ENCODE results near the gene ICE2.

The ICE2 gene

DNA sequence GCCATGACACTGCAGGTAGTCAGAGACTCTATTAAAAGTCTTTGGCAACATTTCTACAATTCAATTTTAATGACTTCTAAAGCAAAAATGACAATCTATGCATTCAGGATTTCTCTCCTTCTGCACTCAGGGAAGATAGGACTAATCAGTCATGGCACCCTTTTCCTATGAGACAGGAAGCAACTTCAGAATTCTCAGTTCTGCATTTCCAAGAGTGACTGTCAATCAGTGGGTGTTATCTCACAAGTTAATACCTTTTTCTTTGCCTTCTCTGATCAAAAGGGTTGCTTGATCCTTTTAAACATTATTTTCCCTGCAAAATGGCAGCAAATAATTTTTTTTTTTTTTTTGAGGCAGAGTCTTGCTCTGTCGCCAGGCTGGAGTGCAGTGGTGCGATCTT lies 7.8 kb upstream of the ICE2 start:
- DNase-seq: no peak

GRCh38 chr15:60485365-60486055 lies 6.6 kb upstream of the ICE2 start:
- DNase-seq: no peak

- DNase-seq: no peak
Measured at GRCh38 chr15:60483042-60483441, 4.1 kb upstream of the ICE2 start.

GRCh38 chr15:60480888-60481287 lies 1.9 kb upstream of the ICE2 start:
- DNase-seq: no peak

DNA sequence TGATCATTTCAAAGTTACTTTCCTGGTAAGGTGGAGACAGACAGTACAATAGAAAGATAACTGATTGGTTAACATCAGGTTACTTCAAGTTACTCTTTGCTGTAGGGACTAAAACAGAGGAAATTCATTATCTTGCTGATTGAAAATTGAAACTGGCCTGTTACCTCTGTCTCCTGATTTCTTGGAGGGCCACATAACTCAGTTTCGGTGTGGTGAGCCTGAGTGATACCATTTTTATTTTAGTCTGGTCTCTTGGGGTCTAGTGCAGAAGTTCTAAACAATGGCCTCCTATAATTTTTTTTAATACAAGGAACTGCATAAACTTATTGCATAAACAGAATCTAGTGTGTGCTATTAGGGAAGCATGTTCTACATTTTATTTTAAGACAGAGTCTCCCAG lies 1.2 kb upstream of the ICE2 start:
- no peak for DNase-seq

DNA sequence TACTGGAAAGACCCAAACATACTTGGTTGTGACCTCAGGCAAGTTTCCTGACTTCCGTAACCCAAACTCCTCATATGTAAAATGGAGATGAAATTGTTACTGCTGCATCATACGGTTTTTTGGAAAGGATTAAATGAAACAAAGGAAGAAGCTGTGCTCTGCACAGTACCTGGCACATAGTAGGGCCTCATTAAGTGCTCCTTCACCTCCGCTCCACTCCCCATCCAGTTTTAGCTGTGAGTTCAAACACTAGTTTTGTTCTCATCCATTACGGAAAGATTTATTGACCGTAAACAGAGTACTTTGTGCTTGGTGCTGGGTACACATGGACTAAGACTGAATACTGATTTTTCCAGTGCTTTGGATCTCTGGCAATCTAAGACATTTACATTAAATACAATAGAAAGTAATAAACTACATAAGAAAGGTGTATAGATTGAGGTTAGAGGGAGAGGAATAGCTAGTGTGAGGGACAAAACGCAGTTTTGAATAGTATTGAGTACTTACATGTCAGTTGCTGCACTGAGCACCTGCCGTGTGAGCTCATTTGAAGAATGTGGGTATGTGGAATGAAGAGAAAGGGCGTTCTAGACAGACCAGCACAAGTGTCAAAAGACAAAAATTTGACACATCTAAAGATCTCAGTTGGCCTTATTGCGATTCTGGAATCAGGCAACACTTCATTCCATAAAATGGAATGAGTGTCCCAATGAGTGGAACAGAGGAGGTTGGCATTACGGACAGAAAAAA lies 594 bp upstream of the ICE2 start:
- peak; percentile 39 for DNase-seq

DNA sequence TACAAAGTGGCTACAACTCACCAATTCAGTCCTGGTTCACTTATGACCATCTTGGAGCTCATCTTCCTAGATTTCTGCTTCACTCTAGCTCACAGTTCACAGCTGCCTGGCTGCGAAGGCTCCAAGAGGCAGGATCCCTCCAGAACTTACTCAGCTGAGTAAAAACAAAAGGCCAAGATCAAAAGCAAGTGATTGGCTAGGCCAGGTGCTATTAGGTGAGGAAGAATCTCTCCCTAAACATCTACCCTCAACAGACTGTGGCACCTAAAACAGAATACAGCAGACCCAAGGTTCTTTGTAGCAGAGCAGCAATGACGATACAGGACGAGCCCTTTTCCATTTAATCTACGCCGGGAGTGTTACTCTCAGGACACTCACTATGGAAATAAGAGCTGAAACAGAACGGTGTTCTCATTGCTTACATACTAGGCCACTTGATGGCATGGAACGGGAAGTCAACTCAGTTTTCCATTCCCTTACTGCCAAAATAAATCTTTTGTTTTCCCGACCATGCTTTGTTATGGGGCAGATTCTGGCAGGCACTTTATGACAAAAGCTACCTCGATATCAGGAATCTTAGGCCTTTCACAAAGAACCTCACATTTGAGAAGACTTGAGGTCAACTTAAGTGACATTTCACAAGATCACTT lies 901 bp downstream of the ICE2 start:
- no peak for DNase-seq

- DNase-seq: no peak
Measured at GRCh38 chr15:60477164-60477563, 1.8 kb downstream of the ICE2 start.

DNA sequence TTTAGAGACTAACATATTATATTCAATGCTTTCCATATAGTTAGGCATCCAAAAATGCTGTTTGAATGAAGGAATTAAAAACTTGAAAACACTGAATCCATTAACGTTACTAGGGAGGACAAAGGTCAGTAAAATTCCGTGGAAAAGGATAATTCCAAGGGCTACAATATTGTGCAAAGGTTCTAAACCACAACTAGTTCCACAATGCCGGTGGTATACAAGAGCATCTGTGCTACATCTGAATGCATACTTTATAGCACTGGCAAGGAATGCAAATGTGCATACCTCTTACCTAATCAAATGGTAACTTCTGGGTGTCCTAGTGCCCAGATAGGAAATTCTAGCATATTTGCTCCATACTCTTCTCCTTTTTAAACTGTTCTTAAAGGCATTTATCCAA lies 2.2 kb downstream of the ICE2 start:
- DNase-seq: no peak

DNA sequence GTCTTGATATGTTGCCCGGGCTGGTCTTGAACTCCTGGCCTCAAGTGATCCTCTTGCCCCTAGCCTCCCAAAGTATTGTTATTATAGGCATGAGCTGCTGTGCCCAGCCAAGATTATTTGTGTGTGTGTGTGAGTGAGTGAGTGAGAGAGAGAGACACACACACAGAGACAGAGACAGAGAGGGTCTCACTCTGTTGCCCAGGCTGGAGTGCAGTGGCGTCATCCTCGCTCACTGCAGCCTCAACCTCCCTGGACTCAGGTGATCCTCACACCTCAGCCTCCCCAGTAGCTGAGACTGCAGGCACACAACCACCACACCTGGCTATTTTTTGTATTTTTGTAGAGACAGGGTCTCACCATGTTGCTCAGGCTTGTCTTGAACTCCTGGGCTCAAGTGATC lies 5.8 kb downstream of the ICE2 start:
- DNase-seq: no peak

DNA sequence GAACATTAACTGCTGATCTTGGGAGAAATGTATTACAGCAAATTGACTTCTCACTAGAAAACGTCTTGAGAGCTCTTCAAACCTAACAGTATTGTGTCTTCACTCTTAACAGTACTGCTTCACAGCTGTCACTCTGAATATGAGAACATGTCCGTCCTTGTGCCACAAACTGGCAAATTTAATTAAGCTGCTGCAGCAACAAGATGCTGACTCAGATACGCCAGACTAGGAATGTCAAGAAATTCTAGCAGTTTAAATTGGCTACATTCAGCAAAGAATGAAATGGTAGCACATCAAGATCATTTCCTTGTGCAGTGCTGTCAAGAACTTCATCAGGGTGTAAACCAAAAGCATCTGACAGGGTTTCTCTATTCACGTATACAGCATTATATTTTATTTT lies 7.6 kb downstream of the ICE2 start:
- DNase-seq: no peak

GRCh38 chr15:60469893-60470641 lies 8.9 kb downstream of the ICE2 start:
- DNase-seq: no peak

DNA sequence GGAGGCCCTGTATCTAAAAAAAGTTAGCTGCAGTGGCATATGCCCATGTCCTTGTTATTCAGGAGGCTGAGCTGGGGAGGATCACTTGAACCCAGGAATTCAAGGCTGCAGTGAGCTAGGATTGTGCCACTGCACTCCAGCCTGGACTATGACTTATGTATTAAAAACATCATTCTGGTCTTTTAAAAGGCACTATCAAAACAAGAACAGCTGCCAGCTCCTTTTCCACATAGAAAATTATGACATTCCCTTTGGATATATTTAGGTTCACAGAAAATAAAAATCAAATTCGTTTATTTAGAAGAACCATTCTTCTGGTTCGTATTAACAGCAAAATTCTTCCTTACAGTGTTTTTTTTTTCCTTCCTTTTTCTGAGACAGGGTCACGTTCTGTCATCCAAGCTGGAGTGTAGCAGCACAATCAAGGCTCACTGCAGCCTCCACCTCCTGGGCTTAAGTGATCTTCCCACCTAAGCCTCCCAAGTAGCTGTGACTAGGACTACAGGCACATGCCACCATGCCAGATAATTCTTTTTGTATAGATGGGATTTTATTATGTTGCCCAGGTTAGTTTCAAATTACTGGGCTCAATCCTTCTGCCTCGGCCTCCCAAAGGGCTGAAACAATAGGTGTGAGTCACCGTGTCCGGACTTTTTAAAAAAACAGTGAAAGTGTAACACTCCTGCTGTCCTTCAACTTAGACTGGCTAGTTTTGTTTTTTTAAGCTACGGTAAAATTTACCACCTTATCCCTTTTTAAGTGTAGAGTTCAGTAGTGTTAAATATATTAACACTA lies 13.9 kb downstream of the ICE2 start:
- DNase-seq: no peak

DNA sequence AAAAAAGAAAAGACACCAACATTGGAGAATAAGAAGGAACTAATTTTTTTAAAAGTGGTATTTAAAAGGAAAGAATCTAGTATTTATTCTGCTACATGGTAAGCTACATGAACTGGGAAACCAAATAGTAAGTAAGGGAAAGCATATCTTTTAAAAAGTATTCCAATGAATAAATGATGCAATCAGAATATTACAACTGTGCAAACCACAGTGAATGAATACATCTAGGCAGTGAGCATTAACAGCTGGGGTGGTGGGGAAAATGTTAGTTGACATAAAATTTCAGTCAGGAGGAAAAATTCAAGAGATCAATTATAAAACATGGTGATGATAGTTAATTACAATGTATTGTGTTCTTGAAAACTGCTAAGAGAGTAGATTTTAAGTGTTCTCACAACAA lies 16.9 kb downstream of the ICE2 start:
- DNase-seq: no peak

- no peak for DNase-seq
Measured at GRCh38 chr15:60460931-60461330, 18.0 kb downstream of the ICE2 start.

DNA sequence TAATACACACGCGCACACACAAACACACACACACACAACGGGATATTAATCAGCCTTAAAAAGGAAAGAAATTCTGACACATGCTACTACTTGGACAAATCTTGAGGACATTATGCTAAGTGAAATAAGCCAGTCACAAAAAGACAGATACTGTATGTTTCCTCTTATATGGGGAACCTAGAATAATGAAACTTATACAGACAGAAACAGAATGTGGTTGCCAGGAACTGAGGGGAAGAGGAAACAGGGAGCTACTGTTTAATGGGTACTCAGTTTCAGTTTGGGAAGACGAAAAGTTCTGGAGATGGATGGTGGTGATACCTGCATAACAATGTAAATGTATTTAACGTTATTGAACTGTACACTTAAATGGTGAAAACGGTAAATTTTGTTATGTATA lies 20.2 kb downstream of the ICE2 start:
- no peak for DNase-seq

- DNase-seq: no peak
Measured at GRCh38 chr15:60457985-60458384, 21.0 kb downstream of the ICE2 start.

- no peak for DNase-seq
Measured at GRCh38 chr15:60454824-60455223, 24.1 kb downstream of the ICE2 start.

DNA sequence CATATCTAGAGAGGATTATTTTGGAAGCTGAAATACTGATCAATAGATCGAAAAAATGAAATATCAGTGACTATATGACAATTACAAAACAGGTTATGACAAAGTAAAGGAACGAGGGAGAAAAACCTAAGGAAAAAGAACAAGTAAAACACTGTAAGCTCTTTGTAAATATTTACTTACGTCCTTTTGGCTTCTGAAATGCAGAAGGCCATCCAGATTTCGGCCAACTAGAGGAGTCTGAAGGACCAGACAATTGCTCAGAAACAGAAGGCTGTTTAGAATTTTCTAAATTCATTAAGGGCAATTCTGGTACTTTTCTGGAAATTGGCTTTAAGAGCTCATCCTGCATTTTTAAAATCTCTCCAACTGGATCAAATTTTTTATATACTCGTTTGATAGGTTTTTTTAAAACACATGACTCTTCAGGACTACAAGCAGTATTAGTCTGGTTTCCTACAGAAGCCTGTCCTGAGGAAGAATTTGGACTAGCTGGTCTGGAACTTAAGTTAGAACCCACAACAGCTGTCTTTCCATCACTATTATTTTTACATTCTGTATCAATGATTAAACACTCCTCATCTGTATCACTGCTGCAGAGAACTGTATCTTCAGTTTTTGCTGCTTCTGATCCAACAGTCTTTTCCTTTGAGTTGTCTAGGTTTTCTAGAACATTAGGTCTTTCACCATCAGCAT lies 30.1 kb downstream of the ICE2 start:
- no peak for DNase-seq

DNA sequence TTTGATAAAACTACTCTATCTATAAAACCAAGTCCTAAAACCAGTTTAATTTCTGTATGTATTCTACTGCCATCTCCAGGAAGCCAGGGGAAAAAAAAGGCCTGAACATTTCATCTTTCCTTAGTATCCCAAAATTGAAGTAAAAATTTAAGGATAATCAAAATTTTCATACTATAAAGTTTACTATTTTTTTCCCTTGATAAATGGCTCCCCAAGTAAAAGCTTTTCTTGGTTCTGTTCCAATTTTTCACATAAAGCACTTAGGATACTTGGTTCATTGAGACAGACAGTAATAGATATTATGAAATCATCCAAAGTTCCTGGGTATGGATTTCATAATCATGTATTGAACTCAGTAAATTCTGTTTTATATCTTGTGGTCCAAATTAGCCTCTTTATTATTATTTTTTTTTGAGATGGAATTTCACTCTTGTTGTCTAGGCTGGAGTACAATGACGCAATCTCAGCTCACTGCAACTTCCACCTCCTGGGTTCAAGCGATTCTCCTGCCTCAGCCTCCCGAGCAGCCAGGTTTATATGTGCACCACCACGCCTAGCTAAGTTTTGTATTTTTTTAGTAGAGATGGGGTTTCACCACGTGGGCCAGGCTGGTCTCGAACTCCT lies 34.5 kb downstream of the ICE2 start:
- no peak for DNase-seq

DNA sequence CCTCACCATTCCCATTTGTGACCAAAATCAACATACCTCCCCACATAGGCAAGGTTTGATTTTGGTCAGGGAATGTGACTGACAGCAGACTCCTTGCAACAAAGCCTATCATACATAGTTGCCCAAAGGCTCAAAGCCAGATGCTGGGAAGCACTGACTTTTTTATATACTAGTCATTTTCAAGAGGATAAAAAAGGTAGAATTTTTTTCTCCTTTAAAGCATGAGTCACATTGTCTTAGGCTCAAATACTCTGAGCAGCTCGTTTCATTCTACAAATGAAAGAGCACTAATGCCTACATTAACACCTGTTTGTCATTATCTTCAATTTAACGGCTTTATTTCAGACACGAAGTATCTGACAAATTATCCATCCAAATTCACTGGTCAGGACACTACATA lies 36.2 kb downstream of the ICE2 start:
- DNase-seq: no peak

Data from SHP77 treated with DMSO at 0.1 percent for 48 hours (cell line).